Gastroesophageal sphincter (tissue), 4 donors: ENCODE measurements around the gene BDKRB2. TPM values are rescaled to one million over a fixed set of nuclear protein-coding genes. Genes with fewer than 3 reads are reported as not detected.

Experiments
- ATAC-seq: fragments of 150-250 bp; one replicate; pipeline ENCODE4 v1.9.1; 2016; ENCODE audit warnings: mild to moderate bottlenecking, moderate library complexity
- H3K27ac ChIP-seq, 4 donors: fragments of 200-600 bp; sonication (generic) in 3 of 4; 1 replicate in 3 of 4; 2 replicates in 1 of 4; pipeline ENCODE4 v1.5.1; 2016 to 2019
- H3K27me3 ChIP-seq: fragments of 200-600 bp; sonication (generic); one replicate; pipeline ENCODE4 v1.5.1; 2019
- H3K36me3 ChIP-seq, 2 donors: fragments of 200-600 bp; sonication (generic); one replicate each; pipeline ENCODE4 v1.5.1; 2019; ENCODE audit warnings: control low read depth in 1 of 2
- H3K4me1 ChIP-seq, 3 donors: fragments of 200-600 bp; sonication (generic); 1 replicate in 2 of 3; 2 replicates in 1 of 3; pipeline ENCODE4 v1.5.1; 2016 to 2019; ENCODE audit warnings: control low read depth in 2 of 3
- H3K4me3 ChIP-seq, 2 donors: fragments of 200-600 bp; sonication (generic); one replicate each; pipeline ENCODE4 v1.5.1; 2019; ENCODE audit warnings: mild to moderate bottlenecking in 1 of 2, moderate library complexity in 1 of 2
- H3K9me3 ChIP-seq, 3 donors: fragments of 200-600 bp; sonication (generic); one replicate each; pipeline ENCODE4 v1.5.1; 2017 to 2019; ENCODE audit warnings: control low read depth in 2 of 3
- CTCF ChIP-seq, 4 experiments: fragments of 200-600 bp in 2 of 4; fragments of 450-650 bp in 2 of 4; sonication (generic) in 1 of 4; IDR thresholded peaks; one replicate each; pipeline ENCODE4 v1.5.1; 2017 to 2019; ENCODE audit warnings: antibody characterized with exemption in 4 of 4, mild to moderate bottlenecking in 2 of 4, moderate library complexity in 2 of 4
- EP300 ChIP-seq: sonication (generic); formaldehyde crosslinking; IDR thresholded peaks from one replicate; pipeline ENCODE4 v1.6.1; 2017; ENCODE audit warnings: antibody characterized with exemption, mild to moderate bottlenecking
- POLR2A ChIP-seq, 2 donors: fragments of 450-650 bp; IDR thresholded peaks; one replicate each; pipeline ENCODE4 v1.6.1; 2017; ENCODE audit warnings: antibody characterized with exemption in 2 of 2, mild to moderate bottlenecking in 2 of 2, moderate library complexity in 1 of 2
- POLR2AphosphoS5 ChIP-seq: sonication (generic); formaldehyde crosslinking; IDR thresholded peaks from one replicate; pipeline ENCODE4 v1.6.1; 2017; ENCODE audit warnings: antibody characterized with exemption
- WGBS, 2 donors: methylation state at CpG; one replicate each; pipeline ENCODE4 v1.1.5; 2018; ENCODE audit warnings: low coverage in 1 of 2; 5-methylcytosine and 5-hydroxymethylcytosine counted together
- total RNA-seq, 4 donors: library from RNA; depleted of rRNA; stranded (reverse); fragments of >200 nt; gene quantifications; one replicate each; pipeline ENCODE4 v1.1.0, GENCODE V29; 2016

Gene BDKRB2
- total RNA-seq, 4 donors from 2014 or later: 3.3 to 13.6 (median 8.3) TPM

- H3K4me3 ChIP-seq: no peak overlapping the region
- no peak overlapping the region for H3K27ac ChIP-seq
- ATAC-seq: no peak
- 83 to 96% methylated on average over 4 to 6 of the region's 11 CpGs for WGBS, 2 donors
- H3K36me3 ChIP-seq: no peaks in the 10 kb centered on the region
- peaks cover 0 to 48% (median 16%) of the 10 kb centered on the region in 3 donors for H3K4me1 ChIP-seq
- no peak for TF ChIP-seq CTCF (IDR thresholded peaks at IDR 0.05)
- no peak for TF ChIP-seq POLR2AphosphoS5
- no peak for TF ChIP-seq POLR2A (IDR thresholded peaks at IDR 0.05)
- no peak for TF ChIP-seq EP300
- peaks cover 12% of the 10 kb centered on the region for H3K27me3 ChIP-seq
- no peaks in the 10 kb centered on the region for H3K9me3 ChIP-seq
Measured at GRCh38 chr14:96202441-96203094, 2.1 kb upstream of the BDKRB2 start.

- no peak overlapping the region for H3K4me3 ChIP-seq
- H3K27me3 ChIP-seq: peaks cover 12% of the 10 kb centered on the region
- no peak for ATAC-seq
- peaks cover 0 to 43% (median 11%) of the 10 kb centered on the region in 3 donors for H3K4me1 ChIP-seq
- no peaks in the 10 kb centered on the region for H3K36me3 ChIP-seq
- TF ChIP-seq POLR2A (IDR thresholded peaks at IDR 0.05) (no peak), POLR2AphosphoS5 (no peak), CTCF (IDR thresholded peaks at IDR 0.05) (no peak), EP300 (no peak)
- 80 to 100% methylated on average over 2 to 3 of the region's 3 CpGs for WGBS, 2 donors
- no peak overlapping the region for H3K27ac ChIP-seq
- H3K9me3 ChIP-seq: no peaks in the 10 kb centered on the region
Measured at GRCh38 chr14:96203116-96203515, 1.5 kb upstream of the BDKRB2 start.

GRCh38 chr14:96203635-96204034 lies 1.0 kb upstream of the BDKRB2 start:
- no peaks in the 10 kb centered on the region for H3K36me3 ChIP-seq
- peaks cover 12% of the 10 kb centered on the region for H3K27me3 ChIP-seq
- no peaks in the 10 kb centered on the region for H3K9me3 ChIP-seq
- no CpG with 5 or more reads among the region's 1 CpG for WGBS, 2 donors
- peak overlapping the region in 3 of 4 donors; percentile 76 to 83 (median 82) for H3K27ac ChIP-seq
- TF ChIP-seq CTCF (IDR thresholded peaks at IDR 0.05) (no peak), EP300 (no peak), POLR2A (IDR thresholded peaks at IDR 0.05) (no peak), POLR2AphosphoS5 (no peak)
- peak overlapping the region in 1 of 2 donors; percentile 56 for H3K4me3 ChIP-seq
- ATAC-seq: no peak
- peaks cover 0 to 38% (median 7%) of the 10 kb centered on the region in 3 donors for H3K4me1 ChIP-seq

GRCh38 chr14:96205059-96205977 lies 679 bp downstream of the BDKRB2 start:
- Histone ChIP-seq H3K9me3 (no peaks in the 10 kb centered on the region), H3K27ac (peak overlapping the region; percentile 4 to 83 (median 79)), H3K4me3 (peak overlapping the region; percentile 53 to 56), H3K4me1 (peaks cover 0 to 29% (median 7%) of the 10 kb centered on the region in 3 donors), H3K27me3 (peaks cover 12% of the 10 kb centered on the region), H3K36me3 (no peaks in the 10 kb centered on the region)
- peak; percentile 13 for ATAC-seq
- TF ChIP-seq POLR2A (IDR thresholded peaks at IDR 0.05) (no peak), POLR2AphosphoS5 (no peak), EP300 (no peak), CTCF (IDR thresholded peaks at IDR 0.05) (no peak)
- WGBS, 2 donors: 15 to 80% methylated on average over 2 to 4 of the region's 21 CpGs
